ENCODE data around the gene SBF2. TPM values are rescaled to one million over a fixed set of nuclear protein-coding genes. Genes with fewer than 3 reads are reported as not detected.

Gene SBF2
- total RNA-seq, 3 donors from 2014 or later (not counting 1 experiment from before 2014, with no cell fraction given) = 25.2 to 26.9 (median 26.3) TPM

DNA sequence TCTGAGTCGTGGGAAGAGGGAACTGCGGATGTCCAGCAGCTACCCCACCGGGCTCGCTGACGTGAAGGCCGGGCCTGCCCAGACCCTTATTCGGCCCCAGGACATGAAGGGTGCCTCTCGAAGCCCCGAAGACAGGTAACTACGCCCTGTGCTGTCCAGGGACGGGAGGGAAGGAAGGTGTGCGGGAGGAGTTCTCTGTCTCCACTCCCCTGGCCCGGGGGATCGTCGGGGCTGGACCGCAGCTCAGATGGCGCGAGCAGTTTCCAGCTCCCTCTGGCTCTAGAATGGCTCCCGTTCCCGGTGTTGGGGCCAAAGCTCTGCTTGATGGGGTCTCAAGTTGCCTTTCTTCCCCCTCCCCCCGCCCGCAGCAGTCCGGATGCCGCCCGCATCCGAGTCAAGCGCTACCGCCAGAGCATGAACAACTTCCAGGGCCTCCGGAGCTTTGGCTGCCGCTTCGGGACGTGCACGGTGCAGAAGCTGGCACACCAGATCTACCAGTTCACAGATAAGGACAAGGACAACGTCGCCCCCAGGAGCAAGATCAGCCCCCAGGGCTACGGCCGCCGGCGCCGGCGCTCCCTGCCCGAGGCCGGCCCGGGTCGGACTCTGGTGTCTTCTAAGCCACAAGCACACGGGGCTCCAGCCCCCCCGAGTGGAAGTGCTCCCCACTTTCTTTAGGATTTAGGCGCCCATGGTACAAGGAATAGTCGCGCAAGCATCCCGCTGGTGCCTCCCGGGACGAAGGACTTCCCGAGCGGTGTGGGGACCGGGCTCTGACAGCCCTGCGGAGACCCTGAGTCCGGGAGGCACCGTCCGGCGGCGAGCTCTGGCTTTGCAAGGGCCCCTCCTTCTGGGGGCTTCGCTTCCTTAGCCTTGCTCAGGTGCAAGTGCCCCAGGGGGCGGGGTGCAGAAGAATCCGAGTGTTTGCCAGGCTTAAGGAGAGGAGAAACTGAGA, 12.2 kb upstream of the SBF2 start:
- Histone ChIP-seq H3K27me3 (ENCODE audit: control insufficient read depth, insufficient read depth, low read length) (peaks cover 37% of the 10 kb centered on the region), H3K4me3 (ENCODE audit: low read length) (peak overlapping the region; percentile 85), H3K27ac (ENCODE audit: low read length) (no peak overlapping the region), H3K9me3 (ENCODE audit: control insufficient read depth, insufficient read depth, low read length) (no peaks in the 10 kb centered on the region), H3K36me3 (ENCODE audit: control insufficient read depth, insufficient read depth, low read length) (no peaks in the 10 kb centered on the region), H3K4me1 (ENCODE audit: control insufficient read depth, insufficient read depth, low read length) (peaks cover 60% of the 10 kb centered on the region)
- peak in 1 of 2 donors; percentile 58 for DNase-seq
- Mint-ChIP-seq H3K4me3 (peak overlapping the region; percentile 94), H3K36me3 (no peaks in the 10 kb centered on the region), H3K27me3 (ENCODE audit: low read depth in 2 of 2) (peaks cover 29 to 37% of the 10 kb centered on the region in 2 donors), H3K4me1 (peaks cover 48 to 56% of the 10 kb centered on the region in 2 donors), H3K27ac (peak overlapping the region in 1 of 2 donors; percentile 86), H3K9me3 (no peaks in the 10 kb centered on the region)
- TF ChIP-seq, protein P1, sequence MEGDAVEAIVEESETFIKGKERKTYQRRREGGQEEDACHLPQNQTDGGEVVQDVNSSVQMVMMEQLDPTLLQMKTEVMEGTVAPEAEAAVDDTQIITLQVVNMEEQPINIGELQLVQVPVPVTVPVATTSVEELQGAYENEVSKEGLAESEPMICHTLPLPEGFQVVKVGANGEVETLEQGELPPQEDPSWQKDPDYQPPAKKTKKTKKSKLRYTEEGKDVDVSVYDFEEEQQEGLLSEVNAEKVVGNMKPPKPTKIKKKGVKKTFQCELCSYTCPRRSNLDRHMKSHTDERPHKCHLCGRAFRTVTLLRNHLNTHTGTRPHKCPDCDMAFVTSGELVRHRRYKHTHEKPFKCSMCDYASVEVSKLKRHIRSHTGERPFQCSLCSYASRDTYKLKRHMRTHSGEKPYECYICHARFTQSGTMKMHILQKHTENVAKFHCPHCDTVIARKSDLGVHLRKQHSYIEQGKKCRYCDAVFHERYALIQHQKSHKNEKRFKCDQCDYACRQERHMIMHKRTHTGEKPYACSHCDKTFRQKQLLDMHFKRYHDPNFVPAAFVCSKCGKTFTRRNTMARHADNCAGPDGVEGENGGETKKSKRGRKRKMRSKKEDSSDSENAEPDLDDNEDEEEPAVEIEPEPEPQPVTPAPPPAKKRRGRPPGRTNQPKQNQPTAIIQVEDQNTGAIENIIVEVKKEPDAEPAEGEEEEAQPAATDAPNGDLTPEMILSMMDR (IDR thresholded peaks at IDR 0.05) = no peak
- ATAC-seq = no peak
- intact Hi-C loops (cut with micrococcal nuclease) = loop anchor here (5.0 to 10.0 kb wide), 3 partner anchors 334 to 771 kb away; no protein-coding TSS in a partner anchor
- 3% methylated on average over 64 of the region's 65 CpGs for WGBS (ENCODE audit: insufficient coverage)

DNA sequence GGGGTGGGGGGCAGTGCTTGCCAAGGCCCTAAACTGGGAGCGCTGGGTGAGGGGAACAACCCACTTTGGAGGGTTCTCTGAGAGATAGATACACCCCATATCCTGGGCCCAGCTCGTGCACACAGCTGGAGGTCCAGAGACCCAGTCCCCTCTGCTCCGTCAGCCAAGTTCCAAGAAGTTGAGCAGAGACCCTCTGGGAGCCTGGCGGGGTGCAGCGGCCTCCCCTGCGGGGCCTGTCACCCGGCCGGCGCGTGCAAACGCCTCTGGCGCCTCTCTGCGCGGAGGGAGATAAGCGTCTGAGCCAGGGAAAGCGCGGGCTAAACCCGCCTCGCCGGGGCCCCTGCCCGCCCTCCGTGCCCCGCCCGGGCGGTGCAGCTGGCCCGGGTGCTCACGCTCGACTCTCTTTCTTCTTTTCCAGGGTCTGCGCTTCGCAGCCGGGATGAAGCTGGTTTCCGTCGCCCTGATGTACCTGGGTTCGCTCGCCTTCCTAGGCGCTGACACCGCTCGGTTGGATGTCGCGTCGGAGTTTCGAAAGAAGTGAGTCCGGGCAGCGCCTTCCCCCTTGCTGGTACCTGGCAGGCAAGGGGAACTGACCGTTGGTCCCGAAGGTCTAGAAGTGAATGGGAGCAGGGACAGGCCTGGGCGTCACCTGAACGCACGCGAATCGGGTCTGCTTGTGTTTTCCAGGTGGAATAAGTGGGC, 11.4 kb upstream of the SBF2 start:
- Mint-ChIP-seq H3K9me3 (no peaks in the 10 kb centered on the region), H3K4me1 (peaks cover 48 to 56% of the 10 kb centered on the region in 2 donors), H3K4me3 (peak overlapping the region; percentile 94), H3K36me3 (no peaks in the 10 kb centered on the region), H3K27me3 (ENCODE audit: low read depth in 2 of 2) (peaks cover 24 to 35% of the 10 kb centered on the region in 2 donors), H3K27ac (peak overlapping the region in 1 of 2 donors; percentile 86)
- no peak overlapping the region for H3K27ac ChIP-seq (ENCODE audit: low read length)
- TF ChIP-seq, protein P1 (IDR thresholded peaks at IDR 0.05) = no peak
- ATAC-seq = no peak
- WGBS (ENCODE audit: insufficient coverage) = under 1% methylated on average over 51 of the region's 51 CpGs
- peaks cover 37% of the 10 kb centered on the region for H3K27me3 ChIP-seq (ENCODE audit: control insufficient read depth, insufficient read depth, low read length)
- H3K4me1 ChIP-seq (ENCODE audit: control insufficient read depth, insufficient read depth, low read length) = peaks cover 60% of the 10 kb centered on the region
- no peaks in the 10 kb centered on the region for H3K36me3 ChIP-seq (ENCODE audit: control insufficient read depth, insufficient read depth, low read length)
- intact Hi-C loops (cut with micrococcal nuclease) = loop anchor here (5.0 to 10.0 kb wide), 3 partner anchors 333 to 771 kb away; no protein-coding TSS in a partner anchor
- H3K4me3 ChIP-seq (ENCODE audit: low read length) = peak overlapping the region; percentile 85
- DNase-seq = peak in 1 of 2 donors; percentile 57
- no peaks in the 10 kb centered on the region for H3K9me3 ChIP-seq (ENCODE audit: control insufficient read depth, insufficient read depth, low read length)

DNA sequence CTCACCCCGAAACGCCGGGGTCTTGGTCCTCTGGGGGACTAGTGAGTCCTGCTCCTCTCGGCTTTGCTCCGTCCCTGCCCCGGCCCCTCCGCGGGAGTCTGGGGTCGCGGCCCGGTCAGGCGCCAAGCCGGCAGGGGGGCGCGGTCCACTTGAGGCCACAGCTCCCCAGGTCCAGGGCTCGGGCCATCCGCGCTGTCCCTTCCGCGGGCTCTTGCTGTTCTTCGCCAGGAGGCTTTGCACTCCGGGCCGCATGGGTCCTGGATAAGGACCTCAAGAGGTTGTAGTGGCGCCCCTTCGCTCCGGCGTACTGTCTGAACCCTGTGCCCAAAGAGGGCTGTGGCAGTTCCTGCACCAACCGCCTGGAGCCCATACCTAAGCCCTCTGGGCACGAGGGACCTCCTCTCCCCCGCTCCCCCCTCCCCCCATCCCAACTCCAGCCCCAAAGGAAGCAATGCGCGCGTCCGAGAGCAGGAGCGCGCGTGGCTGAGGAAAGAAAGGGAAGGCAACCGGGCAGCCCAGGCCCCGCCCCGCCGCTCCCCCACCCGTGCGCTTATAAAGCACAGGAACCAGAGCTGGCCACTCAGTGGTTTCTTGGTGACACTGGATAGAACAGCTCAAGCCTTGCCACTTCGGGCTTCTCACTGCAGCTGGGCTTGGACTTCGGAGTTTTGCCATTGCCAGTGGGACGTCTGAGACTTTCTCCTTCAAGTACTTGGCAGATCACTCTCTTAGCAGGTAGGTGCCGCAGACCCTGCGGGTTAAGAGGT, 10.7 kb upstream of the SBF2 start, which contains the start of gene ADM:
TSS of gene ADM (plus strand) at position 579 of the 767 bp plus-strand sequence. CDS start 628 bp downstream, outside the sequence.
- ATAC-seq = peak in 2 of 3 donors; percentile 2 to 10
- Mint-ChIP-seq H3K27me3 (ENCODE audit: low read depth in 2 of 2) (peaks cover 17 to 33% of the 10 kb centered on the region in 2 donors), H3K9me3 (no peaks in the 10 kb centered on the region), H3K4me1 (peaks cover 48 to 56% of the 10 kb centered on the region in 2 donors), H3K27ac (peak within 1 kb of the TSS in 1 of 2 donors; percentile 86), H3K36me3 (no peaks in the 10 kb centered on the region), H3K4me3 (peak within 1 kb of the TSS; percentile 94)
- DNase-seq = peak; percentile 42 to 59
- under 1% methylated on average over 48 of the region's 48 CpGs for WGBS (ENCODE audit: insufficient coverage)
- no peak within 1 kb of the TSS for H3K27ac ChIP-seq (ENCODE audit: low read length)
- no peaks in the 10 kb centered on the region for H3K9me3 ChIP-seq (ENCODE audit: control insufficient read depth, insufficient read depth, low read length)
- H3K4me3 ChIP-seq (ENCODE audit: low read length) = peak within 1 kb of the TSS; percentile 85
- TF ChIP-seq, protein P1 (IDR thresholded peaks at IDR 0.05) = peak; percentile 55
- H3K27me3 ChIP-seq (ENCODE audit: control insufficient read depth, insufficient read depth, low read length) = peaks cover 34% of the 10 kb centered on the region
- no peaks in the 10 kb centered on the region for H3K36me3 ChIP-seq (ENCODE audit: control insufficient read depth, insufficient read depth, low read length)
- intact Hi-C loops (cut with micrococcal nuclease) = loop anchor here (5.0 to 10.0 kb wide), 3 partner anchors 332 to 770 kb away; no protein-coding TSS in a partner anchor
- H3K4me1 ChIP-seq (ENCODE audit: control insufficient read depth, insufficient read depth, low read length) = peaks cover 60% of the 10 kb centered on the region

All from natural killer cell (primary cell).